ENCODE measurements around the gene TK2. TPM values are rescaled to one million over a fixed set of nuclear protein-coding genes. Genes with fewer than 3 reads are reported as not detected.

TK2 gene
- total RNA-seq, 2 donors from 2014 or later: 23.1 to 26.0 TPM

- Histone ChIP-seq H3K9me3 (no peaks in the 10 kb centered on the region), H3K27me3 (no peaks in the 10 kb centered on the region), H3K4me3 (no peak within 1 kb of the TSS), H3K36me3 (replicated peaks in 1 of 2; ENCODE audit: insufficient read depth in 1 of 2, low read depth in 2 of 2) (peaks cover 0 to 5% of the 10 kb centered on the region in 2 donors), H3K27ac (no peak within 1 kb of the TSS), H3K4me1 (no peaks in the 10 kb centered on the region)
- no peak for TF ChIP-seq POLR2A (IDR thresholded peaks at IDR 0.05)
- TF ChIP-seq, protein P1, sequence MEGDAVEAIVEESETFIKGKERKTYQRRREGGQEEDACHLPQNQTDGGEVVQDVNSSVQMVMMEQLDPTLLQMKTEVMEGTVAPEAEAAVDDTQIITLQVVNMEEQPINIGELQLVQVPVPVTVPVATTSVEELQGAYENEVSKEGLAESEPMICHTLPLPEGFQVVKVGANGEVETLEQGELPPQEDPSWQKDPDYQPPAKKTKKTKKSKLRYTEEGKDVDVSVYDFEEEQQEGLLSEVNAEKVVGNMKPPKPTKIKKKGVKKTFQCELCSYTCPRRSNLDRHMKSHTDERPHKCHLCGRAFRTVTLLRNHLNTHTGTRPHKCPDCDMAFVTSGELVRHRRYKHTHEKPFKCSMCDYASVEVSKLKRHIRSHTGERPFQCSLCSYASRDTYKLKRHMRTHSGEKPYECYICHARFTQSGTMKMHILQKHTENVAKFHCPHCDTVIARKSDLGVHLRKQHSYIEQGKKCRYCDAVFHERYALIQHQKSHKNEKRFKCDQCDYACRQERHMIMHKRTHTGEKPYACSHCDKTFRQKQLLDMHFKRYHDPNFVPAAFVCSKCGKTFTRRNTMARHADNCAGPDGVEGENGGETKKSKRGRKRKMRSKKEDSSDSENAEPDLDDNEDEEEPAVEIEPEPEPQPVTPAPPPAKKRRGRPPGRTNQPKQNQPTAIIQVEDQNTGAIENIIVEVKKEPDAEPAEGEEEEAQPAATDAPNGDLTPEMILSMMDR (IDR thresholded peaks at IDR 0.05): no peak
- no peak for ATAC-seq
- WGBS, 2 donors: 88 to 92% methylated on average over 38 to 41 of the region's 54 CpGs
- intact Hi-C loops (cut with DNase I): no loop called here
- DNase-seq: no peak
Observed at GRCh38 chr16:66566051-66566901, 16.4 kb upstream of the TK2 start, which contains the start of gene CMTM1. Gene CMTM1, plus strand, starts transcription at chr16:66566439. Its CDS starts 75 bp downstream, at chr16:66566514.

DNA sequence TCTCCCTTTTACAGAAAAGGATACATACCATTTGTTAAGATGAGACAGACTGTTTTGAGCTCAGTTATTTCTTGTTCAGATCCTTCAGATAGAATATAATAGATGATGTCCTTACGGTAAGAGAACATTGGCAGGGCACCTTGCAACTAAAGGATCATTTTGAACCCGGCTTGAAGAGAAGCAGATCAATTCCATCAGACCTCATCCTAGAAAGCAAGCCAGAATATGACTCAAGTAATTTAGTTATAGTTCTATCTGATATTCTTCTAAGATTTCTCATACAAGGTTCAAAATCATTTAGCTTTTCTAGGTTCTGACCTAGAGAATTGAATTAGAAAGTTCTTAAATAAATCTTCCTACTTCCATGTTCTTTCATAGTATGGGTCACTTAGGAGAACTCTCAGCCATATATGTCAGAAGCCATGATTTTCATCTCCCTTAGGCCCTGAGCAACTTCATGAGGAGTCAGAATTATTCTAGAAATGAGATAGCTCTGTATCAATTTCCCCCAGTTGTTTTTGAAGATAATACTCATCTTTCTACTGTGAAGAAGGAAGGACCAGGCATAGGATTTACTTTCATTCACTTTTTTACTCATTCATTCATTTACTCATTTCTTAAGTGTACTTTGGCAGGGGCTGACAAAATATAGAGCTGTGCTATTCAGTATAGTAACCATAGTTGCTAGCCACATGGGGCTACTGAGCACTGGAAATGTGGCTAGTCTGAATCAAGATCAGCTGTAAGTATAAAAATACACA, 13.8 kb upstream of the TK2 start:
- Histone ChIP-seq H3K4me1 (no peaks in the 10 kb centered on the region), H3K9me3 (no peaks in the 10 kb centered on the region), H3K27ac (no peak overlapping the region), H3K27me3 (no peaks in the 10 kb centered on the region), H3K36me3 (replicated peaks in 1 of 2; ENCODE audit: insufficient read depth in 1 of 2, low read depth in 2 of 2) (peaks cover 0 to 5% of the 10 kb centered on the region in 2 donors), H3K4me3 (no peak overlapping the region)
- TF ChIP-seq, protein P1 (IDR thresholded peaks at IDR 0.05): no peak
- no peak for TF ChIP-seq POLR2A (IDR thresholded peaks at IDR 0.05)
- DNase-seq (no peak), ATAC-seq (no peak)
- intact Hi-C loops (cut with DNase I): no loop called here
- 83 to 84% methylated on average over 2 of the region's 2 CpGs for WGBS, 2 donors

GRCh38 chr16:66562986-66563385, 13.1 kb upstream of the TK2 start:
- 68 to 79% methylated on average over 2 of the region's 2 CpGs for WGBS, 2 donors

GRCh38 chr16:66562409-66562808, 12.5 kb upstream of the TK2 start:
- Histone ChIP-seq H3K36me3 (replicated peaks in 1 of 2; ENCODE audit: insufficient read depth in 1 of 2, low read depth in 2 of 2) (peaks cover 0 to 5% of the 10 kb centered on the region in 2 donors), H3K27ac (no peak overlapping the region), H3K4me3 (no peak overlapping the region), H3K9me3 (no peaks in the 10 kb centered on the region), H3K4me1 (no peaks in the 10 kb centered on the region), H3K27me3 (no peaks in the 10 kb centered on the region)
- ATAC-seq: no peak
- intact Hi-C loops (cut with DNase I): no loop called here
- no peak for DNase-seq
- no peak for TF ChIP-seq POLR2A (IDR thresholded peaks at IDR 0.05)
- TF ChIP-seq, protein P1 (IDR thresholded peaks at IDR 0.05): no peak
- 76 to 94% methylated on average over 1 of the region's 1 CpG for WGBS, 2 donors

More at GRCh38 chr16:66562986-66563385, 13.1 kb upstream of the TK2 start:
- intact Hi-C loops (cut with DNase I): no loop called here
- Histone ChIP-seq H3K27ac (no peak overlapping the region), H3K9me3 (no peaks in the 10 kb centered on the region), H3K4me1 (no peaks in the 10 kb centered on the region), H3K36me3 (replicated peaks in 1 of 2; ENCODE audit: insufficient read depth in 1 of 2, low read depth in 2 of 2) (peaks cover 0 to 5% of the 10 kb centered on the region in 2 donors), H3K27me3 (no peaks in the 10 kb centered on the region), H3K4me3 (no peak overlapping the region)
- DNase-seq (no peak), ATAC-seq (no peak)
- TF ChIP-seq POLR2A (IDR thresholded peaks at IDR 0.05): no peak

- intact Hi-C loops (cut with DNase I): no loop called here
- no peaks in the 10 kb centered on the region for H3K27me3 ChIP-seq
- peaks cover 0 to 3% of the 10 kb centered on the region in 2 donors for H3K36me3 ChIP-seq (replicated peaks in 1 of 2; ENCODE audit: insufficient read depth in 1 of 2, low read depth in 2 of 2)
- no peak overlapping the region for H3K4me3 ChIP-seq
- H3K4me1 ChIP-seq: no peaks in the 10 kb centered on the region
- no peak overlapping the region for H3K27ac ChIP-seq
- DNase-seq: no peak
- no peak for TF ChIP-seq POLR2A (IDR thresholded peaks at IDR 0.05)
- TF ChIP-seq, protein P1 (IDR thresholded peaks at IDR 0.05): no peak
- no peaks in the 10 kb centered on the region for H3K9me3 ChIP-seq
- ATAC-seq: no peak
- WGBS, 2 donors: 96% methylated on average over 3 of the region's 3 CpGs
Observed at GRCh38 chr16:66561381-66562080, 11.6 kb upstream of the TK2 start.
